K562 (cell line): ENCODE data around the gene P4HTM. TPM values are rescaled to one million over a fixed set of nuclear protein-coding genes. Genes with fewer than 3 reads are reported as not detected.

Source experiments
- ATAC-seq: fragments of 200-7000 bp; cut with Tn5 transposase; 3 replicates; pipeline ENCODE4 v1.9.1; 2020; ENCODE audit warnings: moderate library complexity
- BruUV-seq: library from RNA; stranded (reverse); fragments of 400-500 nt; replicated peaks from 2 replicates; lab custom pipeline; 2021; lab: Mats Ljungman, UMichigan
- CTCF ChIA-PET: fragments of 300-600 bp; formaldehyde crosslinking; extraction: SDS; loops from one replicate; lab custom pipeline; 2021; ENCODE audit warnings: low intra/inter-chr PET ratio; lab: Yijun Ruan, JAX
- POLR2A ChIA-PET: fragments of 300-600, 350-650 bp; sonication (Branson Sonifier 250); formaldehyde crosslinking; extraction: SDS; loops from one replicate; lab custom pipeline; 2021; ENCODE audit warnings: antibody characterized with exemption, inconsistent platforms; lab: Yijun Ruan, JAX
- DNase-seq, 4 experiments: peaks; one replicate each; pipeline versions ENCODE4 v3.0.0 to v3.0.0-alpha.2; 2011 to 2018; ENCODE audit warnings: low spot score in 3 of 4, mixed read lengths in 3 of 4; ENCODE audit errors: extremely low read depth in 1 of 4
- FAIRE-seq: peaks from 2 replicates; lab custom pipeline; 2011; peaks lifted over from hg19 to GRCh38; lab: Jason Lieb, UNC
- H2AFZ ChIP-seq: 2 replicates; pipeline ENCODE4 v1.6.0; 2011; ENCODE audit warnings: low read depth, low read length, control low read depth, inconsistent platforms
- H3K27ac ChIP-seq: fragments of 200-600 bp; 3 replicates; pipeline ENCODE4 v1.8.0; 2011; ENCODE audit warnings: low read depth, mild to moderate bottlenecking, control low read depth, inconsistent platforms, low read length, moderate library complexity, mixed read lengths; ENCODE audit errors: extremely low read depth
- H3K27me3 ChIP-seq, 2 experiments: fragments of 300-600 bp in 1 of 2; 2 replicates in 1 of 2; 3 replicates in 1 of 2; pipeline versions ENCODE4 v1.6.0 to v1.8.0; 2011; ENCODE audit warnings: inconsistent platforms in 2 of 2, low read length in 2 of 2, mild to moderate bottlenecking in 1 of 2, mixed read lengths in 1 of 2, moderate library complexity in 1 of 2; ENCODE audit not compliant: control insufficient read depth in 2 of 2, insufficient read depth in 2 of 2
- H3K36me3 ChIP-seq: fragments of 300-600 bp; 3 replicates; pipeline ENCODE4 v1.8.0; 2011; ENCODE audit warnings: mild to moderate bottlenecking, low read length, inconsistent platforms; ENCODE audit not compliant: control insufficient read depth, insufficient read depth
- H3K4me1 ChIP-seq, 2 experiments: fragments of 200-600 bp in 1 of 2; replicated peaks in 1 of 2; 2 replicates in 1 of 2; 3 replicates in 1 of 2; pipeline versions ENCODE4 v1.5.1 to v1.8.0; 2011; ENCODE audit warnings: inconsistent platforms in 2 of 2, low read length in 2 of 2, mild to moderate bottlenecking in 1 of 2, mixed read lengths in 1 of 2, moderate library complexity in 1 of 2; ENCODE audit not compliant: control insufficient read depth in 2 of 2, insufficient read depth in 2 of 2
- H3K4me2 ChIP-seq: 2 replicates; pipeline ENCODE4 v1.6.1; 2011; ENCODE audit warnings: low read length, control low read depth, inconsistent platforms, mixed read lengths; ENCODE audit not compliant: insufficient read depth
- H3K4me3 ChIP-seq: fragments of 200-600 bp; sonication (generic), shearing (Covaris generic); 2 replicates; pipeline ENCODE4 v1.5.1; 2016; ENCODE audit warnings: control low read depth, inconsistent platforms
- H3K79me2 ChIP-seq: fragments of 200-600 bp; 3 replicates; pipeline ENCODE4 v1.8.0; 2011; ENCODE audit warnings: low read length, inconsistent platforms; ENCODE audit not compliant: control insufficient read depth, insufficient read depth
- H3K9ac ChIP-seq, 2 experiments: 2 replicates each; pipeline versions ENCODE4 v1.6.0 to v1.6.1; 2011; ENCODE audit warnings: low read depth in 2 of 2, low read length in 2 of 2, control low read depth in 1 of 2, inconsistent platforms in 1 of 2, mild to moderate bottlenecking in 1 of 2, mixed read lengths in 1 of 2; ENCODE audit not compliant: insufficient read depth in 1 of 2
- H3K9me1 ChIP-seq: one replicate; pipeline ENCODE4 v1.6.0; 2011; ENCODE audit warnings: inconsistent platforms, mild to moderate bottlenecking, low read length, moderate library complexity; ENCODE audit not compliant: control insufficient read depth, insufficient read depth
- H3K9me3 ChIP-seq: replicated peaks from 2 replicates; pipeline ENCODE4 v1.5.1; 2011; ENCODE audit warnings: low read depth, low read length, inconsistent platforms; ENCODE audit not compliant: control insufficient read depth, insufficient read depth
- H4K20me1 ChIP-seq: replicated peaks from 2 replicates; pipeline ENCODE4 v1.6.1; 2011; ENCODE audit warnings: low read length, inconsistent platforms, mixed read lengths; ENCODE audit not compliant: control insufficient read depth, insufficient read depth
- BRD9 ChIP-seq: fragments of 450-650 bp; IDR thresholded peaks from 2 replicates; pipeline ENCODE4 v1.6.1; 2018; ENCODE audit warnings: low read depth; ENCODE audit not compliant: partially characterized antibody
- CHCHD3 ChIP-seq: fragments of 250-450 bp; sonication (Bioruptor Pico); IDR thresholded peaks from 2 replicates; pipeline ENCODE4 v2.1.2; 2022; ENCODE audit warnings: mild to moderate bottlenecking
- CHD2 ChIP-seq: IDR thresholded peaks from 2 replicates; pipeline ENCODE4 v1.6.1; 2011; ENCODE audit warnings: low read depth, low read length
- DIDO1 ChIP-seq: fragments of 450-650 bp; IDR thresholded peaks from 2 replicates; pipeline ENCODE4 v1.6.1; 2016; ENCODE audit warnings: low read depth, missing biosample characterization, missing genetic modification characterization
- ILF3 ChIP-seq: fragments of 450-650 bp; IDR thresholded peaks from 2 replicates; pipeline ENCODE4 v1.6.1; 2018; ENCODE audit warnings: antibody characterized with exemption, mild to moderate bottlenecking, moderate library complexity, borderline replicate concordance
- KLF6 ChIP-seq: fragments of 250-450 bp; sonication (Bioruptor Pico); IDR thresholded peaks from 2 replicates; pipeline ENCODE4 v1.4.0; 2020; ENCODE audit warnings: mild to moderate bottlenecking, moderate library complexity, borderline replicate concordance
- POLR2H ChIP-seq: IDR thresholded peaks from 2 replicates; pipeline ENCODE4 v1.6.1; 2016; ENCODE audit warnings: missing genetic modification characterization, low read depth, mild to moderate bottlenecking, control low read depth, missing compliant biosample characterization, moderate library complexity
- PTTG1 ChIP-seq: fragments of 450-650 bp; IDR thresholded peaks from 2 replicates; pipeline ENCODE4 v1.6.1; 2016; ENCODE audit warnings: low read depth, mild to moderate bottlenecking, missing genetic modification characterization, missing compliant biosample characterization
- RFX5 ChIP-seq: IDR thresholded peaks from 2 replicates; pipeline ENCODE4 v1.6.1; 2011; ENCODE audit warnings: low read depth, mild to moderate bottlenecking, improper control_type of control experiment, low read length
- SRSF9 ChIP-seq: fragments of 200-400 bp; formaldehyde crosslinking; IDR thresholded peaks from 2 replicates; pipeline ENCODE4 v1.6.1; 2017; ENCODE audit warnings: low read depth, low read length, borderline replicate concordance
- TEAD4 ChIP-seq, 2 experiments: sonication (generic) in 1 of 2; formaldehyde crosslinking in 1 of 2; IDR thresholded peaks; 2 replicates each; pipeline versions ENCODE4 v1.6.1 to v1.8.0; 2012 to 2022; ENCODE audit warnings: borderline replicate concordance in 1 of 2, inconsistent platforms in 1 of 2, low read length in 1 of 2, mild to moderate bottlenecking in 1 of 2, missing genetic modification reagents in 1 of 2
- ZNF134 ChIP-seq: fragments of 250-450 bp; sonication (Bioruptor Pico); conservative IDR thresholded peaks from 2 replicates; pipeline ENCODE4 v1.4.0; 2020
- ZNF184 ChIP-seq: sonication (generic); formaldehyde crosslinking; IDR thresholded peaks from 2 replicates; pipeline ENCODE4 v1.5.0; 2020; ENCODE audit warnings: missing genetic modification reagents
- ZNF232 ChIP-seq: sonication (generic); formaldehyde crosslinking; IDR thresholded peaks from 2 replicates; pipeline ENCODE4 v1.8.0; 2022; ENCODE audit warnings: mild to moderate bottlenecking, missing genetic modification reagents
- WGBS: fragments of 100-300 bp; shearing (Covaris generic); methylation state at CpG from one replicate; pipeline ENCODE4 v1.1.6; 2016; ENCODE audit warnings: low coverage, mixed read lengths; ENCODE audit not compliant: insufficient coverage; ENCODE audit errors: missing lambda C conversion rate; 5-methylcytosine and 5-hydroxymethylcytosine counted together
- in situ Hi-C: fragments of 300-500 bp; cut with MboI; formaldehyde crosslinking; loops from 4 replicates; pipeline ENCODE4 v1.15.0; 2018; ENCODE audit warnings: inconsistent platforms, mixed read lengths
- intact Hi-C: fragments of 100-400 bp; cut with micrococcal nuclease; formaldehyde crosslinking; loops from 2 replicates; pipeline ENCODE4 v1.14.2; 2022
- polyA plus RNA-seq, 8 experiments: library from polyadenylated mRNA; depleted of rRNA in 4 of 8; stranded (reverse) in 5 of 8; unstranded in 3 of 8; fragments of >200 nt; fragmentation: Nextera tagmentation in 2 of 8; fragmentation: Illumina TruSeq in 1 of 8; extraction: Ambion mirVana in 2 of 8; extraction: Trizol in 1 of 8; gene quantifications; 2 replicates each; pipeline versions ENCODE4 v1.2.1 to v1.2.3, GENCODE V29; 2011 to 2014; ENCODE audit warnings: inconsistent platforms in 1 of 8, missing spikeins in 1 of 8
- total RNA-seq, 7 experiments: library from RNA; depleted of rRNA in 6 of 7; stranded (reverse); fragments of >200 nt in 6 of 7; fragmentation: Illumina TruSeq in 2 of 7; extraction: Trizol in 2 of 7; gene quantifications; 2 replicates each; pipeline versions ENCODE4 v1.2.1 to v1.2.3, GENCODE V29; 2011 to 2021; ENCODE audit warnings: low replicate concordance in 1 of 7

The P4HTM gene
- total and polyA plus RNA-seq, 9 of the 15 experiments (the other 6 are each of a cell fraction or from before 2014, with no cell fraction given): 0.09 to 0.66 (median 0.25) TPM; not detected in 2

GRCh38 chr3:49021213-49021812 is 31.3 kb downstream of the P4HTM start:
- BruUV-seq: no TSS peak
- peak; percentile 62 for ATAC-seq
- Histone ChIP-seq H3K27ac (peak overlapping the region; percentile 99), H2AFZ (peak overlapping the region; percentile 72), H3K9me3 (no peaks in the 10 kb centered on the region), H3K4me2 (peak overlapping the region; percentile 92), H4K20me1 (peaks cover 19% of the 10 kb centered on the region), H3K36me3 (peaks cover 42% of the 10 kb centered on the region; the same call in 2 of the 3 replicates), H3K9me1 (peaks cover 9% of the 10 kb centered on the region), H3K27me3 (no peaks in the 10 kb centered on the region), H3K79me2 (peaks cover 82% of the 10 kb centered on the region), H3K4me1 (peaks cover 10 to 68% of the 10 kb centered on the region in 2 experiments; a peak in 4 of 5 replicates), H3K9ac (peak overlapping the region; percentile 98 to 99), H3K4me3 (peak overlapping the region; percentile 74)
- peak; percentile 94 for FAIRE-seq
- ChIA-PET POLR2A (interaction anchor here (0.7 to 8.4 kb wide), 10 partner anchors 8 to 281 kb away, joined by 3 to 104 read pairs (median 6); partner anchors contain the start of genes ARIH2, QRICH1 and WDR6), CTCF (no interaction called here)
- under 1% methylated on average over 38 of the region's 60 CpGs for WGBS
- intact Hi-C loops: loop anchor here (10.0 kb wide), 1 partner anchor 143 kb away; the partner anchor contains the start of gene CCDC71
- peak in 2 of 4 experiments; percentile 89 to 98 for DNase-seq
- in situ Hi-C loops: no loop called here
- TF ChIP-seq BRD9 (no peak), ZNF184 (no peak), TEAD4 (IDR thresholded peaks at IDR 0.05; ENCODE audit: low read length) (0 out of 2 replicates have a peak, but pooled peaks have one; percentile 10), TEAD4 (CRISPR knock-in tag; IDR thresholded peaks at IDR 0.05; ENCODE audit: borderline replicate concordance) (no peak), CHD2 (peak; percentile 55; the same call in 1 of the 2 replicates), KLF6 (no peak), ZNF134 (CRISPR knock-in tag) (no peak), POLR2H (peak; percentile 98), ILF3 (no peak), RFX5 (no peak), CHCHD3 (CRISPR knock-in tag) (no peak; the same call in 1 of the 2 replicates), ZNF232 (CRISPR knock-in tag) (no peak; the same call in 1 of the 2 replicates), PTTG1 (tag) (no peak), SRSF9 (no peak), DIDO1 (tag) (no peak)
